Mesendoderm (in vitro differentiated cells): ENCODE results near the gene FCGR1A.
A peak's percentile ranks its signal among the peaks of the same experiment; 100 is the strongest.
"Not testable (repeated sequence)": the region's sequence is repeated elsewhere in the genome, so short reads cannot be mapped to it uniquely, and the experiment has no call there.

Experiments
- DNase-seq: peaks from one replicate; pipeline ENCODE4 v3.0.0; 2013
- H2AK5ac ChIP-seq: 2 replicates; pipeline ENCODE4 v1.6.1; 2013; ENCODE audit warnings: low read length, inconsistent platforms
- H2BK120ac ChIP-seq: 2 replicates; pipeline ENCODE4 v1.6.1; 2013; ENCODE audit warnings: low read depth, mild to moderate bottlenecking, low read length, moderate library complexity, mixed read lengths
- H2BK15ac ChIP-seq: replicated peaks from 2 replicates; pipeline ENCODE4 v1.6.1; 2013; ENCODE audit warnings: low read depth, mild to moderate bottlenecking, moderate library complexity
- H2BK5ac ChIP-seq: 2 replicates; pipeline ENCODE4 v1.6.1; 2013; ENCODE audit warnings: low read length, inconsistent platforms
- H3K18ac ChIP-seq: 2 replicates; pipeline ENCODE4 v1.6.1; 2013; ENCODE audit warnings: mild to moderate bottlenecking, low read length, mixed read lengths
- H3K23ac ChIP-seq: one replicate; pipeline ENCODE4 v1.6.1; 2013; ENCODE audit warnings: low read length
- H3K27ac ChIP-seq: 2 replicates; pipeline ENCODE4 v1.5.1; 2013; ENCODE audit warnings: low read depth, mild to moderate bottlenecking, inconsistent platforms, low read length, moderate library complexity
- H3K27me3 ChIP-seq: 2 replicates; pipeline ENCODE4 v1.6.1; 2013; ENCODE audit warnings: low read length, control low read depth, mild to moderate bottlenecking, inconsistent platforms; ENCODE audit not compliant: insufficient read depth, poor library complexity
- H3K36me3 ChIP-seq: 2 replicates; pipeline ENCODE4 v1.6.1; 2013; ENCODE audit warnings: low read length, inconsistent platforms; ENCODE audit not compliant: control insufficient read depth, insufficient read depth
- H3K4ac ChIP-seq: one replicate; pipeline ENCODE4 v1.6.1; 2013; ENCODE audit warnings: low read depth, mild to moderate bottlenecking, low read length, moderate library complexity
- H3K4me1 ChIP-seq: 2 replicates; pipeline ENCODE4 v1.6.1; 2013; ENCODE audit warnings: low read depth, low read length, inconsistent platforms; ENCODE audit not compliant: control insufficient read depth
- H3K4me2 ChIP-seq: 2 replicates; pipeline ENCODE4 v1.6.1; 2013; ENCODE audit warnings: low read length
- H3K4me3 ChIP-seq: 2 replicates; pipeline ENCODE4 v1.5.1; 2013; ENCODE audit warnings: mild to moderate bottlenecking, low read length
- H3K56ac ChIP-seq: one replicate; pipeline ENCODE4 v1.6.1; 2013; ENCODE audit warnings: low read length
- H3K79me1 ChIP-seq: 2 replicates; pipeline ENCODE4 v1.6.1; 2013; ENCODE audit warnings: low read length, inconsistent platforms
- H3K79me2 ChIP-seq: 2 replicates; pipeline ENCODE4 v1.6.1; 2013; ENCODE audit warnings: mild to moderate bottlenecking, low read length; ENCODE audit not compliant: control insufficient read depth, insufficient read depth
- H3K9ac ChIP-seq: 2 replicates; pipeline ENCODE4 v1.6.1; 2013; ENCODE audit warnings: low read length, inconsistent platforms
- H4K5ac ChIP-seq: one replicate; pipeline ENCODE4 v1.6.1; 2013; ENCODE audit warnings: low read length
- H4K8ac ChIP-seq: one replicate; pipeline ENCODE4 v1.6.1; 2013; ENCODE audit warnings: low read depth, mild to moderate bottlenecking, control low read depth, low read length, moderate library complexity
- WGBS: extraction: QIAGEN DNeasy Blood & Tissue Kit; methylation state at CpG from one replicate; pipeline ENCODE4 v1.1.7; 2013; ENCODE audit warnings: low lambda C conversion rate, missing lambda C conversion rate; ENCODE audit not compliant: insufficient coverage; ENCODE audit errors: extremely low coverage; 5-methylcytosine and 5-hydroxymethylcytosine counted together

The FCGR1A gene

DNA sequence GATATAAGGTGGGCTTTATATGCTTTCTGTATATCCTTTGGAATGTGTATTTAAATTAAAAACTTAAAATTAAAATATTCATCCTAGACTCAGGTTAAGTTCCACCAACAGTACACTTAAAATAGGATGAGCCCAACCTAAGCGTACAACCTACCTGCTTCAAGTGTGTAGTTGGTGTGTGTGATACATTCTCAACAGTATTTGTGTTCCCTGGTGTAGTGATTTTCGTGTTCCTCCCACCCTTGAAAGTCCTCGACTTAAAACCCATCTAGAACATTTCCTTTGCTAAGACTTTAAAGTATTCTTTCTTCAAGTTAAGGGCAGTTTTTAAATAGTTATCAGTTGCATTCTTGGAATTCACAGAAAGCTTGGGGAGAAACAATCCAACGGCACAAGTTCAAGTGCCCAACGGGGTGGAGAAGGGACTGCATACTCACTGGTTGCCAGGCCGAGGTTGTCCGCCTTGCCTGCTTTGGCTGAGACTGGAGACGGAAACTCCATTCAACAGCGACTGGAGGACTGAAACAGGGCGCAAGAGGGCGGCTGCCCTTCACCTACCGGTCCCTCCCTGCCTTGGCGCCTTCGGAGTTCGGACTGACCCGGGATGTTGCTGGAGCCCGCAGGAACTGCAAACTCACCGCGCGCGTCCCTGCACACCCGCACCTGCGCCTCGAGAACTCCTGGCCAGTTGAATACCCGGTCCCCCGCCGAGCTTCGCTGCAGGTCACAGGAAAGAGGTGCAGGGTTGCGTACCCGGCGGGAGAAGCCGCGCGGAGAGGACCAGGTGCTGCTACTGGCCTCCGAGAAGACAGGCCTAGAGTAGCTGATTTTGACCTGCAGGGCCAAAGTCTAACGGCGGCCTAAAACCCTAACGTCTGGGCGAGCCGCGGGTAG is 35.8 kb upstream of the FCGR1A start:
- not testable (repeated sequence) for H2BK15ac ChIP-seq, H4K8ac ChIP-seq, H3K4me3 ChIP-seq, H3K27ac ChIP-seq, H3K27me3 ChIP-seq, H2BK5ac ChIP-seq, H3K18ac ChIP-seq, H3K36me3 ChIP-seq, H3K79me2 ChIP-seq, H2AK5ac ChIP-seq, H3K4ac ChIP-seq, H2BK120ac ChIP-seq, H4K5ac ChIP-seq, H3K23ac ChIP-seq, H3K9ac ChIP-seq, H3K56ac ChIP-seq, H3K4me1 ChIP-seq, H3K79me1 ChIP-seq
- H3K4me2 ChIP-seq: peak overlapping the region; percentile 27
- WGBS: no CpG with 5 or more reads among the region's 41 CpGs
- DNase-seq: peak; percentile 55

- not testable (repeated sequence) for H3K4me3 ChIP-seq, H4K5ac ChIP-seq, H3K18ac ChIP-seq, H2BK15ac ChIP-seq, H3K27ac ChIP-seq, H2BK120ac ChIP-seq, H3K36me3 ChIP-seq, H3K9ac ChIP-seq, H3K4me2 ChIP-seq, H3K79me2 ChIP-seq, H3K4me1 ChIP-seq, H3K79me1 ChIP-seq, H3K27me3 ChIP-seq, H4K8ac ChIP-seq, H3K23ac ChIP-seq, H3K4ac ChIP-seq, H2BK5ac ChIP-seq, H2AK5ac ChIP-seq, H3K56ac ChIP-seq
- peak; percentile 0 for DNase-seq
- no CpG with 5 or more reads among the region's 40 CpGs for WGBS
These were observed 34.9 kb upstream of the FCGR1A start for GRCh38 chr1:149747359-149748143.

- H3K79me2 ChIP-seq, H3K4ac ChIP-seq, H3K4me1 ChIP-seq, H3K18ac ChIP-seq, H3K27me3 ChIP-seq, H3K9ac ChIP-seq, H3K56ac ChIP-seq, H3K4me2 ChIP-seq, H3K27ac ChIP-seq, H2BK120ac ChIP-seq, H3K36me3 ChIP-seq, H2AK5ac ChIP-seq, H2BK15ac ChIP-seq, H3K79me1 ChIP-seq, H4K5ac ChIP-seq, H4K8ac ChIP-seq, H2BK5ac ChIP-seq, H3K4me3 ChIP-seq, H3K23ac ChIP-seq: not testable (repeated sequence)
- no CpG with 5 or more reads among the region's 8 CpGs for WGBS
- peak; percentile 11 for DNase-seq
These were observed 34.4 kb upstream of the FCGR1A start for GRCh38 chr1:149748144-149748500.

- not testable (repeated sequence) for H3K27me3 ChIP-seq, H3K18ac ChIP-seq, H3K36me3 ChIP-seq, H2BK15ac ChIP-seq, H3K4me1 ChIP-seq, H4K8ac ChIP-seq, H3K79me1 ChIP-seq, H3K79me2 ChIP-seq, H3K4ac ChIP-seq, H2AK5ac ChIP-seq, H3K27ac ChIP-seq, H3K56ac ChIP-seq, H3K23ac ChIP-seq, H3K4me3 ChIP-seq, H3K9ac ChIP-seq, H2BK120ac ChIP-seq, H3K4me2 ChIP-seq, H2BK5ac ChIP-seq, H4K5ac ChIP-seq, DNase-seq
- WGBS: no CpG with 5 or more reads among the region's 2 CpGs
These were observed 31.9 kb upstream of the FCGR1A start for GRCh38 chr1:149750562-149750961.

DNA sequence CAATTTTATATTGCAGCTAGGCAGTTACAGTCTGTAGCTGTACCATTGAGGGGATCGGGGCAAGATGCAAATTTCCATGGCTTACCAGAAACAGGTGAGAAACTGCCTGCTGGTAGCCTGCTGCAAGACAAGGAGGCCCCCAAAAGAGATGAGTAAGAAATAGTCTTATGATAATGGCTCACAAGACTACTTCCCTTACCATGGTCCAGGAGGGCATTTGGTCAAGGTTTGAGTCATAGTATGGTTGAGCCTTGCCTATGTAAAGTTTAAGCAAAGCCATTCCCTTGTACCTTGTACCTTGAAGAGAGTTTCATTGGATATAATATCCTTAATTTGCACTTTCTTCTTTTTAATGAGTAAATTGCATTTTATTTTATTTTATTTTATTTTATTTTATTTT is 30.3 kb upstream of the FCGR1A start:
- H2AK5ac ChIP-seq, DNase-seq, H3K56ac ChIP-seq, H2BK15ac ChIP-seq, H2BK5ac ChIP-seq, H3K36me3 ChIP-seq, H3K4me2 ChIP-seq, H3K23ac ChIP-seq, H4K5ac ChIP-seq, H3K79me2 ChIP-seq, H4K8ac ChIP-seq, H3K4me1 ChIP-seq, H3K4me3 ChIP-seq, H2BK120ac ChIP-seq, H3K4ac ChIP-seq, H3K27ac ChIP-seq, H3K18ac ChIP-seq, H3K9ac ChIP-seq, H3K27me3 ChIP-seq, H3K79me1 ChIP-seq: not testable (repeated sequence)
- WGBS: no CpG with 5 or more reads among the region's 1 CpG
